ENCODE data around the gene VOPP1. TPM values are rescaled to one million over a fixed set of nuclear protein-coding genes. Genes with fewer than 3 reads are reported as not detected.

VOPP1 gene
- total and polyA plus RNA-seq, 10 of the 15 experiments (the other 5 are each of a cell fraction or from before 2014, with no cell fraction given), result 32.8 to 206 (median 129) TPM

DNA sequence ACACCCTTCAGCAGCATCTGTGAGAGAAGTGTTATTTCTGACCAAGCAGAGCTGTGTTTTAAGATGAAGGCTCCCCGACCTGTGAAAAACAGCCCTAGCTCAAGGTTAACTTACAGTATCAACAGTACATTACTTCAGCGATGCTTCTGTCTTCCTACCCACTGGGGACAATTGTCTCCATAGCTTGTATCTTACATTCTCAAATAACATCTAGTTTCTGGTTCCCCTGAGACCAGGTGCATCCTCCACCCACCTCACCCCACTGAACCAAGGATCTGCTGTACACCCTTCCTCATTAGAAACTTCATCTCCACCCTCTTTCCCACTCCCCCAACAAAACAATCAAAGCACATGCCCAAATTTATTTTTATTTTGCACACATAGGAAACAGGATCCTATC is 102.0 kb downstream of the VOPP1 start:
- Histone ChIP-seq H4K20me1 (ENCODE audit: control insufficient read depth, insufficient read depth) (no peaks in the 10 kb centered on the region), H3K4me3 (no peak overlapping the region), H2AFZ (ENCODE audit: control insufficient read depth, low read depth, low read length) (no peak overlapping the region), H3K27ac (ENCODE audit: control insufficient read depth, insufficient read depth) (no peak overlapping the region), H3K9ac (ENCODE audit: control insufficient read depth, insufficient read depth, low read length) (no peak overlapping the region), H3K79me2 (ENCODE audit: control insufficient read depth, insufficient read depth, low read length) (no peaks in the 10 kb centered on the region), H3K4me2 (ENCODE audit: control insufficient read depth, insufficient read depth) (no peak overlapping the region), H3K36me3 (ENCODE audit: control insufficient read depth in 2 of 2, insufficient read depth in 2 of 2, low read length in 1 of 2) (peaks cover 17 to 28% of the 10 kb centered on the region in 2 experiments), H3K27me3 (replicated peaks in 1 of 2; ENCODE audit: control insufficient read depth in 2 of 2, insufficient read depth in 2 of 2, low read length in 1 of 2) (no peaks in the 10 kb centered on the region), H3K4me1 (ENCODE audit: control insufficient read depth, insufficient read depth, low read length) (no peaks in the 10 kb centered on the region), H3K9me3 (replicated peaks; ENCODE audit: control insufficient read depth, insufficient read depth, low read length) (peaks cover 3% of the 10 kb centered on the region)
- DNase-seq (ENCODE audit: low read depth, low spot score) (no peak), FAIRE-seq (no peak), ATAC-seq (no peak)
- RAD21 ChIA-PET (ENCODE audit: unreplicated experiment), result no interaction called here
- CTCF ChIA-PET, result no interaction called here
- intact Hi-C loops (cut with micrococcal nuclease; ENCODE audit: unreplicated experiment) (no loop called here), in situ Hi-C loops (cut with MboI) (no loop called here)
- POLR2A ChIA-PET, result no interaction called here
- BruUV-seq (replicated peaks), result no TSS peak
- WGBS (ENCODE audit: insufficient coverage, insufficient replicate concordance, low lambda C conversion rate, missing lambda C conversion rate), result 78% methylated on average over 2 of the region's 2 CpGs
- SMC1A ChIA-PET (ENCODE audit: uncharacterized antibody, unreplicated experiment), result interaction anchor here (3.7 kb wide), 1 partner anchor 9 kb away, joined by 10 read pairs; no protein-coding TSS in a partner anchor
- TF ChIP-seq RAD21 (IDR thresholded peaks at IDR 0.05; ENCODE audit: insufficient read depth, low read depth, low read length) (no peak), IKZF2 (IDR thresholded peaks at IDR 0.05) (no peak), RBBP5 (conservative IDR thresholded peaks at IDR 0.05) (no peak), ZZZ3 (IDR thresholded peaks at IDR 0.05; ENCODE audit: control insufficient read depth, insufficient read length, low read depth) (no peak), CBFB (IDR thresholded peaks at IDR 0.05; ENCODE audit: low read depth) (no peak), EED (IDR thresholded peaks at IDR 0.05; ENCODE audit: low read depth) (no peak)
- TF ChIP-seq, protein P1, sequence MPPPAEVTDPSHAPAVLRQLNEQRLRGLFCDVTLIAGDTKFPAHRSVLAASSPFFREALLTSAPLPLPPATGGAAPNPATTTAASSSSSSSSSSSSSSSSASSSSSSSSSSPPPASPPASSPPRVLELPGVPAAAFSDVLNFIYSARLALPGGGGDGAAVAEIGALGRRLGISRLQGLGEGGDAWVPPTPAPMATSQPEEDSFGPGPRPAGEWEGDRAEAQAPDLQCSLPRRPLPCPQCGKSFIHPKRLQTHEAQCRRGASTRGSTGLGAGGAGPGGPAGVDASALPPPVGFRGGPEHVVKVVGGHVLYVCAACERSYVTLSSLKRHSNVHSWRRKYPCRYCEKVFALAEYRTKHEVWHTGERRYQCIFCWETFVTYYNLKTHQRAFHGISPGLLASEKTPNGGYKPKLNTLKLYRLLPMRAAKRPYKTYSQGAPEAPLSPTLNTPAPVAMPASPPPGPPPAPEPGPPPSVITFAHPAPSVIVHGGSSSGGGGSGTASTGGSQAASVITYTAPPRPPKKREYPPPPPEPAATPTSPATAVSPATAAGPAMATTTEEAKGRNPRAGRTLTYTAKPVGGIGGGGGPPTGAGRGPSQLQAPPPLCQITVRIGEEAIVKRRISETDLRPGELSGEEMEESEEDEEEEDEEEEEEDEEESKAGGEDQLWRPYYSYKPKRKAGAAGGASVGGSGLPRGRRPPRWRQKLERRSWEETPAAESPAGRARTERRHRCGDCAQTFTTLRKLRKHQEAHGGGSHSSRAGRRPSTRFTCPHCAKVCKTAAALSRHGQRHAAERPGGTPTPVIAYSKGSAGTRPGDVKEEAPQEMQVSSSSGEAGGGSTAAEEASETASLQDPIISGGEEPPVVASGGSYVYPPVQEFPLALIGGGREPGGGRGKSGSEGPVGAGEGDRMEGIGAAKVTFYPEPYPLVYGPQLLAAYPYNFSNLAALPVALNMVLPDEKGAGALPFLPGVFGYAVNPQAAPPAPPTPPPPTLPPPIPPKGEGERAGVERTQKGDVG (CRISPR knock-in tag; IDR thresholded peaks at IDR 0.05), result no peak
- TF ChIP-seq, protein P2, sequence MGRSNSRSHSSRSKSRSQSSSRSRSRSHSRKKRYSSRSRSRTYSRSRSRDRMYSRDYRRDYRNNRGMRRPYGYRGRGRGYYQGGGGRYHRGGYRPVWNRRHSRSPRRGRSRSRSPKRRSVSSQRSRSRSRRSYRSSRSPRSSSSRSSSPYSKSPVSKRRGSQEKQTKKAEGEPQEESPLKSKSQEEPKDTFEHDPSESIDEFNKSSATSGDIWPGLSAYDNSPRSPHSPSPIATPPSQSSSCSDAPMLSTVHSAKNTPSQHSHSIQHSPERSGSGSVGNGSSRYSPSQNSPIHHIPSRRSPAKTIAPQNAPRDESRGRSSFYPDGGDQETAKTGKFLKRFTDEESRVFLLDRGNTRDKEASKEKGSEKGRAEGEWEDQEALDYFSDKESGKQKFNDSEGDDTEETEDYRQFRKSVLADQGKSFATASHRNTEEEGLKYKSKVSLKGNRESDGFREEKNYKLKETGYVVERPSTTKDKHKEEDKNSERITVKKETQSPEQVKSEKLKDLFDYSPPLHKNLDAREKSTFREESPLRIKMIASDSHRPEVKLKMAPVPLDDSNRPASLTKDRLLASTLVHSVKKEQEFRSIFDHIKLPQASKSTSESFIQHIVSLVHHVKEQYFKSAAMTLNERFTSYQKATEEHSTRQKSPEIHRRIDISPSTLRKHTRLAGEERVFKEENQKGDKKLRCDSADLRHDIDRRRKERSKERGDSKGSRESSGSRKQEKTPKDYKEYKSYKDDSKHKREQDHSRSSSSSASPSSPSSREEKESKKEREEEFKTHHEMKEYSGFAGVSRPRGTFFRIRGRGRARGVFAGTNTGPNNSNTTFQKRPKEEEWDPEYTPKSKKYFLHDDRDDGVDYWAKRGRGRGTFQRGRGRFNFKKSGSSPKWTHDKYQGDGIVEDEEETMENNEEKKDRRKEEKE (IDR thresholded peaks at IDR 0.05), result no peak
- TF ChIP-seq, protein P3, sequence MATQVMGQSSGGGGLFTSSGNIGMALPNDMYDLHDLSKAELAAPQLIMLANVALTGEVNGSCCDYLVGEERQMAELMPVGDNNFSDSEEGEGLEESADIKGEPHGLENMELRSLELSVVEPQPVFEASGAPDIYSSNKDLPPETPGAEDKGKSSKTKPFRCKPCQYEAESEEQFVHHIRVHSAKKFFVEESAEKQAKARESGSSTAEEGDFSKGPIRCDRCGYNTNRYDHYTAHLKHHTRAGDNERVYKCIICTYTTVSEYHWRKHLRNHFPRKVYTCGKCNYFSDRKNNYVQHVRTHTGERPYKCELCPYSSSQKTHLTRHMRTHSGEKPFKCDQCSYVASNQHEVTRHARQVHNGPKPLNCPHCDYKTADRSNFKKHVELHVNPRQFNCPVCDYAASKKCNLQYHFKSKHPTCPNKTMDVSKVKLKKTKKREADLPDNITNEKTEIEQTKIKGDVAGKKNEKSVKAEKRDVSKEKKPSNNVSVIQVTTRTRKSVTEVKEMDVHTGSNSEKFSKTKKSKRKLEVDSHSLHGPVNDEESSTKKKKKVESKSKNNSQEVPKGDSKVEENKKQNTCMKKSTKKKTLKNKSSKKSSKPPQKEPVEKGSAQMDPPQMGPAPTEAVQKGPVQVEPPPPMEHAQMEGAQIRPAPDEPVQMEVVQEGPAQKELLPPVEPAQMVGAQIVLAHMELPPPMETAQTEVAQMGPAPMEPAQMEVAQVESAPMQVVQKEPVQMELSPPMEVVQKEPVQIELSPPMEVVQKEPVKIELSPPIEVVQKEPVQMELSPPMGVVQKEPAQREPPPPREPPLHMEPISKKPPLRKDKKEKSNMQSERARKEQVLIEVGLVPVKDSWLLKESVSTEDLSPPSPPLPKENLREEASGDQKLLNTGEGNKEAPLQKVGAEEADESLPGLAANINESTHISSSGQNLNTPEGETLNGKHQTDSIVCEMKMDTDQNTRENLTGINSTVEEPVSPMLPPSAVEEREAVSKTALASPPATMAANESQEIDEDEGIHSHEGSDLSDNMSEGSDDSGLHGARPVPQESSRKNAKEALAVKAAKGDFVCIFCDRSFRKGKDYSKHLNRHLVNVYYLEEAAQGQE (IDR thresholded peaks at IDR 0.05; ENCODE audit: low read depth, low read length), result no peak
- TF ChIP-seq, protein P4, sequence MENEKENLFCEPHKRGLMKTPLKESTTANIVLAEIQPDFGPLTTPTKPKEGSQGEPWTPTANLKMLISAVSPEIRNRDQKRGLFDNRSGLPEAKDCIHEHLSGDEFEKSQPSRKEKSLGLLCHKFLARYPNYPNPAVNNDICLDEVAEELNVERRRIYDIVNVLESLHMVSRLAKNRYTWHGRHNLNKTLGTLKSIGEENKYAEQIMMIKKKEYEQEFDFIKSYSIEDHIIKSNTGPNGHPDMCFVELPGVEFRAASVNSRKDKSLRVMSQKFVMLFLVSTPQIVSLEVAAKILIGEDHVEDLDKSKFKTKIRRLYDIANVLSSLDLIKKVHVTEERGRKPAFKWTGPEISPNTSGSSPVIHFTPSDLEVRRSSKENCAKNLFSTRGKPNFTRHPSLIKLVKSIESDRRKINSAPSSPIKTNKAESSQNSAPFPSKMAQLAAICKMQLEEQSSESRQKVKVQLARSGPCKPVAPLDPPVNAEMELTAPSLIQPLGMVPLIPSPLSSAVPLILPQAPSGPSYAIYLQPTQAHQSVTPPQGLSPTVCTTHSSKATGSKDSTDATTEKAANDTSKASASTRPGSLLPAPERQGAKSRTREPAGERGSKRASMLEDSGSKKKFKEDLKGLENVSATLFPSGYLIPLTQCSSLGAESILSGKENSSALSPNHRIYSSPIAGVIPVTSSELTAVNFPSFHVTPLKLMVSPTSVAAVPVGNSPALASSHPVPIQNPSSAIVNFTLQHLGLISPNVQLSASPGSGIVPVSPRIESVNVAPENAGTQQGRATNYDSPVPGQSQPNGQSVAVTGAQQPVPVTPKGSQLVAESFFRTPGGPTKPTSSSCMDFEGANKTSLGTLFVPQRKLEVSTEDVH (IDR thresholded peaks at IDR 0.05; ENCODE audit: low read depth, partially characterized antibody), result no peak
